Neural crest cell (in vitro differentiated cells): ENCODE data around the gene SCTR. TPM values are rescaled to one million over a fixed set of nuclear protein-coding genes. Genes with fewer than 3 reads are reported as not detected.

Experiments
- DNase-seq: peaks from one replicate; pipeline ENCODE4 v3.0.0; 2021; ENCODE audit warnings: low read depth, mixed read lengths, low spot score
- H3K27ac Mint-ChIP-seq: one replicate; pipeline ENCODE4 v1.8.0; 2021; ENCODE audit warnings: mild to moderate bottlenecking, mixed read lengths; ENCODE audit not compliant: unreplicated experiment
- H3K27me3 Mint-ChIP-seq: 2 replicates; pipeline ENCODE4 v1.8.0; 2021; ENCODE audit warnings: low read depth, mild to moderate bottlenecking, mixed read lengths
- H3K36me3 Mint-ChIP-seq: 2 replicates; pipeline ENCODE4 v1.8.0; 2021; ENCODE audit warnings: low read depth, mild to moderate bottlenecking, mixed read lengths
- H3K4me1 Mint-ChIP-seq: 2 replicates; pipeline ENCODE4 v1.8.0; 2021; ENCODE audit warnings: mixed read lengths
- H3K4me3 Mint-ChIP-seq: one replicate; pipeline ENCODE4 v1.8.0; 2021; ENCODE audit warnings: mild to moderate bottlenecking, mixed read lengths
- H3K9me3 Mint-ChIP-seq: 2 replicates; pipeline ENCODE4 v1.8.0; 2021; ENCODE audit warnings: mixed read lengths
- total RNA-seq: library from RNA; stranded (reverse); gene quantifications from 2 replicates; pipeline ENCODE4 v1.2.1, GENCODE V29; 2021
- TF ChIP-seq, protein P1 (sequence below): fragments of 200-600 bp; sonication (generic); conservative IDR thresholded peaks from 2 replicates; pipeline ENCODE4 v1.5.0; 2021; ENCODE audit warnings: antibody characterized with exemption, mild to moderate bottlenecking

Gene SCTR
- total RNA-seq, 1 donor from 2014 or later: not detected

DNA sequence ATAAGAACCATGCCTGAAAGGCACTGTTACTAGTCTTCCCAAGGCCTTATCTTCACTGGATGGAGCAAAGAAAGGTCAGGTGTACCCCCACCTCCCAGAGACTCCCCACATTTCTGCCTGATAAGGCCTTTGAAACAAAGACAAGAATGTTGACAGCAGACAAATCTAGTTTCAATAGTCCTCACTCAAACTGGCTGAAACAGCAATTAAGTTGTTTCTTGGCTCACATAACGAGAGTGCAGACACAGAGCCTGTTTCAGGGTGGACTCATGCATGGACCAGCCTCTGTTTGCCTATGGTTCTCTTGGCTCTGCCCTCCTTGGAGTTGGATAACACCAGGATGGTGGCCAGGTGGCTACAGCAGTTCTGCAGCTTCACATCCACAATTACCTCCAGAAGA, 12.4 kb upstream of the SCTR start:
- no peak for DNase-seq
- Mint-ChIP-seq H3K9me3 (peaks cover 8% of the 10 kb centered on the region), H3K27ac (no peak overlapping the region), H3K4me3 (no peak overlapping the region), H3K36me3 (peaks cover 2% of the 10 kb centered on the region), H3K27me3 (peaks cover 21% of the 10 kb centered on the region), H3K4me1 (peaks cover 20% of the 10 kb centered on the region)
- TF ChIP-seq, protein P1, sequence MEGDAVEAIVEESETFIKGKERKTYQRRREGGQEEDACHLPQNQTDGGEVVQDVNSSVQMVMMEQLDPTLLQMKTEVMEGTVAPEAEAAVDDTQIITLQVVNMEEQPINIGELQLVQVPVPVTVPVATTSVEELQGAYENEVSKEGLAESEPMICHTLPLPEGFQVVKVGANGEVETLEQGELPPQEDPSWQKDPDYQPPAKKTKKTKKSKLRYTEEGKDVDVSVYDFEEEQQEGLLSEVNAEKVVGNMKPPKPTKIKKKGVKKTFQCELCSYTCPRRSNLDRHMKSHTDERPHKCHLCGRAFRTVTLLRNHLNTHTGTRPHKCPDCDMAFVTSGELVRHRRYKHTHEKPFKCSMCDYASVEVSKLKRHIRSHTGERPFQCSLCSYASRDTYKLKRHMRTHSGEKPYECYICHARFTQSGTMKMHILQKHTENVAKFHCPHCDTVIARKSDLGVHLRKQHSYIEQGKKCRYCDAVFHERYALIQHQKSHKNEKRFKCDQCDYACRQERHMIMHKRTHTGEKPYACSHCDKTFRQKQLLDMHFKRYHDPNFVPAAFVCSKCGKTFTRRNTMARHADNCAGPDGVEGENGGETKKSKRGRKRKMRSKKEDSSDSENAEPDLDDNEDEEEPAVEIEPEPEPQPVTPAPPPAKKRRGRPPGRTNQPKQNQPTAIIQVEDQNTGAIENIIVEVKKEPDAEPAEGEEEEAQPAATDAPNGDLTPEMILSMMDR: no peak

DNA sequence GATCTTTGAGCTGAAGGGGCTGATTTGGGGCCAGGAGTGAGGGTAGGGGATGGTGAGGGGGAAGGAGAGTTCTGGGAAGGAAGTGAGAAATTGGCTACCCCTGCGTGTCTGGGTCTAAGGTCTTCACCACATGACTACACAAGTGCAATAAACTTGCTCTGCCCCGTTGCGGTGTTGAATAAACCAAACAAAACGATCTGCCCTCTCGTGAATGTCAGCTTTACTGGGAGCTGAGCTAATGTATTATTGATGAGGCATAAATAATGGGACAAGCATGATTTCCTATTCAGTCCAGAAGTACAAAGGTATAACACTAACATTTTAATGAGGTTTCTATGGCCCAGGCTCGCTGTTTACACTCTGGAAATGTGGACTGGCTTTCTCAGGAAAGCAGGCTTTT, 11.9 kb upstream of the SCTR start:
- peak overlapping the region; percentile 2 for H3K4me3 Mint-ChIP-seq
- peak overlapping the region; percentile 54 for H3K27ac Mint-ChIP-seq
- peaks cover 15% of the 10 kb centered on the region for H3K4me1 Mint-ChIP-seq
- H3K27me3 Mint-ChIP-seq: peaks cover 21% of the 10 kb centered on the region
- H3K9me3 Mint-ChIP-seq: peaks cover 8% of the 10 kb centered on the region
- H3K36me3 Mint-ChIP-seq: peaks cover 5% of the 10 kb centered on the region
- no peak for DNase-seq
- TF ChIP-seq, protein P1: no peak

DNA sequence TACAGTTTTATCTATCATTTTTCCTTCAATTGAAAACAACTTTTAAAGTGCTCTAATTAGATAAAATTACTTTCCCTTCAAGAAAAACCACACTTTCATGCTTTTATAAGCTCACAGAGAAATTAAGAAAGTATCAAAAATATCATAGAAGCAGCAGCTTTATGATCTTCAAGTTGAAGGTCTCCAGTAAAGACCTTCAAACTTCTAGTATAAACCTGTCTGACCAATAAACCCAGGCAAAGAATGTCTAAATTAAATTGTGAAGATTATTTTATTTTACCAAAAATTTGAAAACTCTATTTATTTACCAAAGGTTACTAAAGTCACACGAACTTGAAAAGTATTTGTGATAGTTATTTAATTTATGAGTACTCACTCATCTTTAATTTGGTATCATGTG, 9.3 kb upstream of the SCTR start:
- H3K4me3 Mint-ChIP-seq: no peak overlapping the region
- peaks cover 8% of the 10 kb centered on the region for H3K9me3 Mint-ChIP-seq
- H3K27me3 Mint-ChIP-seq: peaks cover 27% of the 10 kb centered on the region
- TF ChIP-seq, protein P1: no peak
- peaks cover 15% of the 10 kb centered on the region for H3K4me1 Mint-ChIP-seq
- no peak for DNase-seq
- H3K36me3 Mint-ChIP-seq: peaks cover 6% of the 10 kb centered on the region
- no peak overlapping the region for H3K27ac Mint-ChIP-seq

DNA sequence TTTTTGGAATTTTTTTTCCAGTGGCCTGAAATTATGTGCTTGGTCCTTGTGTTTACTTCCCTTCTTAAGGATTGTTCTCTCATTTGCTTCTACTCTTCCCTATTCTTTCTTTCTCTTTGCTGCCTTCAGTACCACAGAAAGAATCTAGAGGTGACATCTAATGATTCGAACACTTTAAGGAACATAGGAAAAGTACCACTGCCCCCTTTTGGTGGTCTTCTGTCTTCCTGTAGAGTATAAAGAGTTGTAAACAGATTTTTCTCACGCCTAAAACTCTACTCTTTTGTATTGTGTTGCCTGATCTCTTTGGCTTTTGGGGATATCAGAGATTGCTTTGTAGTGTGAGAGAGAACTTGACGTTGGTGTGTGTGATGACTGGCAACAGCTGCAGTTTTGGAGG, 7.0 kb upstream of the SCTR start:
- peaks cover 38% of the 10 kb centered on the region for H3K27me3 Mint-ChIP-seq
- no peak overlapping the region for H3K4me3 Mint-ChIP-seq
- peaks cover 8% of the 10 kb centered on the region for H3K9me3 Mint-ChIP-seq
- H3K36me3 Mint-ChIP-seq: peaks cover 6% of the 10 kb centered on the region
- no peak for DNase-seq
- no peak overlapping the region for H3K27ac Mint-ChIP-seq
- TF ChIP-seq, protein P1: peak; percentile 31
- H3K4me1 Mint-ChIP-seq: peaks cover 8% of the 10 kb centered on the region

DNA sequence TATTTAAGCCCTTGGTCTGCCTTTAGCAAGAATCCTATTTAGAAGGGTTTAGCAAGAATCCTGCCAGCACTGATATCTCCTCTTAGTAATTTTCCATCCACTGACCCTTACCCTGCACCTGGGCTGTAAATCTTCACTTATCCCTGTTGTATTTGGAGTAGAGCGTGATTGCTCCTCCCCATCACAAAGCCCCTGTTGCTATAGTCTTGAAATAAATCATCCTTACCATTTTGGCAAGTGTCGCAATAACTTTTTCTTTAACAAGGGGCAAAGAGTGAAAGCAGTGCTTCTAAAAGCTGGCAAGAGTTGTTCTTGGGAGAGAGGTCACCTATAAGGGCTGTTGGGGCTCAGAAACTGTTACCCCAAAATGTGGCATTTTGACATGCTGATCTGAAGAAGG, 3.7 kb upstream of the SCTR start:
- Mint-ChIP-seq H3K36me3 (peaks cover 8% of the 10 kb centered on the region), H3K4me3 (no peak overlapping the region), H3K27me3 (peaks cover 66% of the 10 kb centered on the region), H3K9me3 (no peaks in the 10 kb centered on the region), H3K4me1 (peaks cover 5% of the 10 kb centered on the region), H3K27ac (no peak overlapping the region)
- TF ChIP-seq, protein P1: no peak
- no peak for DNase-seq

DNA sequence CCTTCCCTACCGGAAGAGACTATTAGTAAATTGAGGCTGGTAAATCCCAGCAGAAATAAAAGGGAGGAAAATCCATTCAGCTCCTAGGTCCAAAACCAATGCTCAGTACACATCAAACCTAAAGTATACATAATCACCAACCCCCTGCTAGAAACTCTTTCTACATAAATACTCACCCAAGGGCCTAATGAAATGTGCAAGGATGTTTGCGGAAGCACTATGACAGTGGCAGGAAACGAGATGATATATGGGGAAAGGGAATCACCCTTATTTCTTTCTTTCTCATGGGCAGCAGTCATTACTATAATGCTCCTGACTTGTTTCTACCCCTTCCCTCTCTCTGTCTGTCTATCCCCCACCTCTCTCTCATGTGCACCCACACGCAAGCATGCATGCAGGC, 1.3 kb upstream of the SCTR start:
- no peak overlapping the region for H3K4me3 Mint-ChIP-seq
- no peak overlapping the region for H3K27ac Mint-ChIP-seq
- peaks cover 82% of the 10 kb centered on the region for H3K27me3 Mint-ChIP-seq

More for the DNA sequence above, 1.3 kb upstream of the SCTR start:
- Mint-ChIP-seq H3K9me3 (no peaks in the 10 kb centered on the region), H3K4me1 (peaks cover 5% of the 10 kb centered on the region), H3K36me3 (peaks cover 4% of the 10 kb centered on the region)
- no peak for DNase-seq
- TF ChIP-seq, protein P1: no peak
